Panc1 (cell line): ENCODE measurements around the gene CWC22. TPM values are rescaled to one million over a fixed set of nuclear protein-coding genes. Genes with fewer than 3 reads are reported as not detected.

Source experiments
- ATAC-seq: fragments of 200-7000 bp; cut with Tn5 transposase; 2 replicates; pipeline ENCODE4 v1.9.1; 2020; ENCODE audit warnings: mild to moderate bottlenecking, moderate library complexity
- BruUV-seq: library from RNA; stranded (reverse); fragments of 400-500 nt; replicated peaks from 2 replicates; lab custom pipeline; 2021; lab: Mats Ljungman, UMichigan
- CTCF ChIA-PET: fragments of 300-600 bp; sonication (Branson Sonifier 250); formaldehyde crosslinking; loops from one replicate; lab custom pipeline; 2022; ENCODE audit warnings: antibody characterized with exemption; lab: Charles Lee
- POLR2A ChIA-PET: fragments of 300-600 bp; sonication (Branson Sonifier 250); formaldehyde crosslinking; loops from one replicate; lab custom pipeline; 2022; ENCODE audit warnings: antibody characterized with exemption; lab: Charles Lee
- DNase-seq: peaks from one replicate; pipeline ENCODE4 v3.0.0-alpha.2; 2010; ENCODE audit warnings: low read depth, low spot score
- H3K27ac ChIP-seq: 2 replicates; pipeline ENCODE4 v1.5.1; 2011; ENCODE audit warnings: mild to moderate bottlenecking, low read length, inconsistent platforms
- H3K27me3 ChIP-seq: fragments of 200-500 bp; sonication (Bioruptor generic); 2 replicates; pipeline ENCODE4 v1.6.0; 2014; ENCODE audit warnings: low read length, inconsistent platforms; ENCODE audit not compliant: control insufficient read depth, insufficient read depth
- H3K36me3 ChIP-seq: fragments of 200-500 bp; sonication (Bioruptor generic); 2 replicates; pipeline ENCODE4 v1.5.1; 2014; ENCODE audit warnings: inconsistent platforms, mild to moderate bottlenecking, low read length, moderate library complexity; ENCODE audit not compliant: control insufficient read depth, insufficient read depth
- H3K4me1 ChIP-seq: 2 replicates; pipeline ENCODE4 v1.5.1; 2011; ENCODE audit warnings: inconsistent platforms, mild to moderate bottlenecking, low read length, moderate library complexity; ENCODE audit not compliant: control insufficient read depth, insufficient read depth
- H3K4me3 ChIP-seq, 2 experiments: 2 replicates each; pipeline ENCODE4 v1.5.1; 2011 to 2012; ENCODE audit warnings: low read depth in 2 of 2, low read length in 2 of 2, mild to moderate bottlenecking in 2 of 2, inconsistent platforms in 1 of 2, moderate library complexity in 1 of 2
- H3K9me3 ChIP-seq: fragments of 200-500 bp; sonication (Bioruptor generic); 2 replicates; pipeline ENCODE4 v1.5.1; 2014; ENCODE audit warnings: low read depth, mild to moderate bottlenecking, inconsistent platforms, low read length, moderate library complexity; ENCODE audit not compliant: control insufficient read depth, insufficient read depth
- POLR2AphosphoS5 ChIP-seq: IDR thresholded peaks from 2 replicates; pipeline ENCODE4 v1.6.1; 2012; ENCODE audit warnings: mild to moderate bottlenecking, low read depth, low read length, moderate library complexity
- SIN3A ChIP-seq: IDR thresholded peaks from 2 replicates; pipeline ENCODE4 v1.6.1; 2012; ENCODE audit warnings: low read depth, mild to moderate bottlenecking, low read length, moderate library complexity, borderline replicate concordance; ENCODE audit not compliant: insufficient read depth
- TCF7L2 ChIP-seq: IDR thresholded peaks from 2 replicates; pipeline ENCODE4 v1.6.1; 2011; ENCODE audit warnings: mild to moderate bottlenecking, low read depth, low read length, inconsistent platforms
- in situ Hi-C: cut with HindIII; loops from 2 replicates; pipeline ENCODE4 v1.10.0; 2016; ENCODE audit warnings: low sequenced_read_pairs, low pct_unique_long_range_greater_than_20kb
- intact Hi-C: fragments of 100-400 bp; cut with micrococcal nuclease; formaldehyde crosslinking; loops from one replicate; pipeline ENCODE4 v1.10.0; 2022; ENCODE audit not compliant: unreplicated experiment
- total RNA-seq: library from RNA; stranded (reverse); gene quantifications from one replicate; pipeline ENCODE4 v1.2.1, GENCODE V29; 2021; ENCODE audit not compliant: unreplicated experiment
- TF ChIP-seq, protein P1 (sequence below), 2 experiments: IDR thresholded peaks; 2 replicates each; pipeline ENCODE4 v1.6.1; 2011 to 2012; ENCODE audit warnings: low read depth in 2 of 2, control low read depth in 1 of 2, low read length in 1 of 2, mild to moderate bottlenecking in 1 of 2, moderate library complexity in 1 of 2; ENCODE audit not compliant: insufficient read depth in 1 of 2
- TF ChIP-seq, protein P2 (sequence below): fragments of 450-650 bp; IDR thresholded peaks from 2 replicates; pipeline ENCODE4 v1.5.1; 2017; ENCODE audit warnings: mild to moderate bottlenecking

The CWC22 gene
- total RNA-seq, 1 experiment from 2014 or later = 17.2 TPM

DNA sequence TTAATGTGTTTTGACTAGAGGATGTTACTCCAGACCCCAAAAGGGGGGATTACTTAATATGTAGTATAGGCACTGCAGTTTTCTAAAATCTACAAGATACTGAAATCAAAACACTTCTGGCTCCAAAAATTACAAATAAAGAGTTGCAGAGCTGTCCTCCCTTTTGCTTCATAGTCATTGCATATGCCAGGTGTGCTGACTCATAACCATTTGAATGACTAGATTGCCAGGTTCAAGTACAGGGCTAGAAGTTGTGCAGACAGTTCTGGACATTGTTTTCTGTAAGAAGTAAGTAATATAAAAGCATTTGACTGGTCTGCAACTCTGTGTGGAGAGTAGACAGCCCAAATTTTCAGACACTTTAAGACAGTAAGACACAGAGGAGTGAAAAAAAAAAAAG lies 6.7 kb downstream of the CWC22 start:
- TF ChIP-seq, protein P1, sequence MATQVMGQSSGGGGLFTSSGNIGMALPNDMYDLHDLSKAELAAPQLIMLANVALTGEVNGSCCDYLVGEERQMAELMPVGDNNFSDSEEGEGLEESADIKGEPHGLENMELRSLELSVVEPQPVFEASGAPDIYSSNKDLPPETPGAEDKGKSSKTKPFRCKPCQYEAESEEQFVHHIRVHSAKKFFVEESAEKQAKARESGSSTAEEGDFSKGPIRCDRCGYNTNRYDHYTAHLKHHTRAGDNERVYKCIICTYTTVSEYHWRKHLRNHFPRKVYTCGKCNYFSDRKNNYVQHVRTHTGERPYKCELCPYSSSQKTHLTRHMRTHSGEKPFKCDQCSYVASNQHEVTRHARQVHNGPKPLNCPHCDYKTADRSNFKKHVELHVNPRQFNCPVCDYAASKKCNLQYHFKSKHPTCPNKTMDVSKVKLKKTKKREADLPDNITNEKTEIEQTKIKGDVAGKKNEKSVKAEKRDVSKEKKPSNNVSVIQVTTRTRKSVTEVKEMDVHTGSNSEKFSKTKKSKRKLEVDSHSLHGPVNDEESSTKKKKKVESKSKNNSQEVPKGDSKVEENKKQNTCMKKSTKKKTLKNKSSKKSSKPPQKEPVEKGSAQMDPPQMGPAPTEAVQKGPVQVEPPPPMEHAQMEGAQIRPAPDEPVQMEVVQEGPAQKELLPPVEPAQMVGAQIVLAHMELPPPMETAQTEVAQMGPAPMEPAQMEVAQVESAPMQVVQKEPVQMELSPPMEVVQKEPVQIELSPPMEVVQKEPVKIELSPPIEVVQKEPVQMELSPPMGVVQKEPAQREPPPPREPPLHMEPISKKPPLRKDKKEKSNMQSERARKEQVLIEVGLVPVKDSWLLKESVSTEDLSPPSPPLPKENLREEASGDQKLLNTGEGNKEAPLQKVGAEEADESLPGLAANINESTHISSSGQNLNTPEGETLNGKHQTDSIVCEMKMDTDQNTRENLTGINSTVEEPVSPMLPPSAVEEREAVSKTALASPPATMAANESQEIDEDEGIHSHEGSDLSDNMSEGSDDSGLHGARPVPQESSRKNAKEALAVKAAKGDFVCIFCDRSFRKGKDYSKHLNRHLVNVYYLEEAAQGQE (IDR thresholded peaks at IDR 0.05; ENCODE audit: insufficient read depth in 1 of 2, low read depth in 2 of 2, low read length in 1 of 2) = no peak
- TF ChIP-seq TCF7L2 (no peak), POLR2AphosphoS5 (no peak)
- TF ChIP-seq, protein P2, sequence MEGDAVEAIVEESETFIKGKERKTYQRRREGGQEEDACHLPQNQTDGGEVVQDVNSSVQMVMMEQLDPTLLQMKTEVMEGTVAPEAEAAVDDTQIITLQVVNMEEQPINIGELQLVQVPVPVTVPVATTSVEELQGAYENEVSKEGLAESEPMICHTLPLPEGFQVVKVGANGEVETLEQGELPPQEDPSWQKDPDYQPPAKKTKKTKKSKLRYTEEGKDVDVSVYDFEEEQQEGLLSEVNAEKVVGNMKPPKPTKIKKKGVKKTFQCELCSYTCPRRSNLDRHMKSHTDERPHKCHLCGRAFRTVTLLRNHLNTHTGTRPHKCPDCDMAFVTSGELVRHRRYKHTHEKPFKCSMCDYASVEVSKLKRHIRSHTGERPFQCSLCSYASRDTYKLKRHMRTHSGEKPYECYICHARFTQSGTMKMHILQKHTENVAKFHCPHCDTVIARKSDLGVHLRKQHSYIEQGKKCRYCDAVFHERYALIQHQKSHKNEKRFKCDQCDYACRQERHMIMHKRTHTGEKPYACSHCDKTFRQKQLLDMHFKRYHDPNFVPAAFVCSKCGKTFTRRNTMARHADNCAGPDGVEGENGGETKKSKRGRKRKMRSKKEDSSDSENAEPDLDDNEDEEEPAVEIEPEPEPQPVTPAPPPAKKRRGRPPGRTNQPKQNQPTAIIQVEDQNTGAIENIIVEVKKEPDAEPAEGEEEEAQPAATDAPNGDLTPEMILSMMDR = no peak
- no peak overlapping the region for H3K4me3 ChIP-seq
- H3K36me3 ChIP-seq = no peaks in the 10 kb centered on the region; the same call in 1 of the 2 replicates
- no TSS peak for BruUV-seq
- in situ Hi-C loops = no loop called here
- DNase-seq = no peak
- intact Hi-C loops = no loop called here
- ChIA-PET CTCF (no interaction called here), POLR2A (no interaction called here)
- H3K9me3 ChIP-seq = no peaks in the 10 kb centered on the region
- no peaks in the 10 kb centered on the region for H3K4me1 ChIP-seq
- no peak for ATAC-seq
- H3K27me3 ChIP-seq = no peaks in the 10 kb centered on the region
- no peak overlapping the region for H3K27ac ChIP-seq

DNA sequence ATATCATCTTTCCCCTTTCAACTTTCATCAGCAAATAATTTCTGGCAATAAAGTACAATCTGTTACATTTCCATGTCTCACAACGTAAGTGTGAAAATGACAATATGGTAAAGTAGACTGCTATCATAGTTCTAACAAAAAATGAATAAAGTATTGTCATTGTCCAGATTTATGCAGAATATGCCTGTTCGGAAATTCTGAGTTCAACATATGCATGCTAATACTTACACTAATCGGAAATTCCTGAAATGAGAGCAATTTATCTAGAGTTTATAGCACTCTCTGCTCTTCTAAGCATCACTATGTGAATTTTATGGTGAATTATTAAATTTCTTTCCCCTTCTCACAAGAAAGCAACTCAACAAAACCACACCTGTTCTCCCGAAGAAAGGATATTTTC lies 8.1 kb downstream of the CWC22 start:
- CTCF ChIA-PET = no interaction called here
- H3K9me3 ChIP-seq = no peaks in the 10 kb centered on the region
- POLR2A ChIA-PET = no interaction called here
- no peak overlapping the region for H3K4me3 ChIP-seq
- no peak overlapping the region for H3K27ac ChIP-seq
- no peaks in the 10 kb centered on the region for H3K27me3 ChIP-seq
- TF ChIP-seq, protein P1 (IDR thresholded peaks at IDR 0.05; ENCODE audit: insufficient read depth in 1 of 2, low read depth in 2 of 2, low read length in 1 of 2) = no peak
- no peak for TF ChIP-seq POLR2AphosphoS5
- TF ChIP-seq TCF7L2 = no peak
- TF ChIP-seq SIN3A = no peak
- TF ChIP-seq, protein P2 = no peak
- H3K36me3 ChIP-seq = no peaks in the 10 kb centered on the region; the same call in 1 of the 2 replicates
- BruUV-seq = no TSS peak
- in situ Hi-C loops (no loop called here), intact Hi-C loops (no loop called here)
- H3K4me1 ChIP-seq = no peaks in the 10 kb centered on the region
- DNase-seq = no peak
- ATAC-seq = no peak
